BLaER1 treated with 17β-estradiol and CSF1 and Interleukin-3, amounts not matched to agents 10 nM and 100 nM (cell line): Measurements from ENCODE around the gene FGF4.

ENCODE experiments used
- H3K27ac ChIP-seq, 11 experiments: shearing (Covaris generic); formaldehyde crosslinking; 2 replicates each; pipeline ENCODE4 v1.8.1; 2022
- H3K27me3 ChIP-seq, 11 experiments: shearing (Covaris generic); formaldehyde crosslinking; 2 replicates each; pipeline ENCODE4 v1.8.1; 2022
- H3K36me3 ChIP-seq, 11 experiments: shearing (Covaris generic); formaldehyde crosslinking; 2 replicates each; pipeline ENCODE4 v1.8.1; 2022
- H3K4me1 ChIP-seq, 10 experiments: shearing (Covaris generic); formaldehyde crosslinking; 2 replicates each; pipeline ENCODE4 v1.8.1; 2022
- H3K4me2 ChIP-seq, 11 experiments: shearing (Covaris generic); formaldehyde crosslinking; 2 replicates each; pipeline ENCODE4 v1.8.1; 2022
- H3K4me3 ChIP-seq, 10 experiments: shearing (Covaris generic); formaldehyde crosslinking; 2 replicates each; pipeline ENCODE4 v1.8.1; 2022
- H3K9ac ChIP-seq, 11 experiments: shearing (Covaris generic); formaldehyde crosslinking; 2 replicates each; pipeline ENCODE4 v1.8.1; 2022
- H3K9me3 ChIP-seq, 11 experiments: shearing (Covaris generic); formaldehyde crosslinking; replicated peaks in 1 of 11; 2 replicates each; pipeline ENCODE4 v1.8.1; 2022
- H4K20me1 ChIP-seq, 11 experiments: shearing (Covaris generic); formaldehyde crosslinking; 2 replicates each; pipeline ENCODE4 v1.8.1; 2022
- Cebpa-rat ChIP-seq, 11 experiments: shearing (Covaris generic); IDR thresholded peaks; 2 replicates each; pipeline ENCODE4 v1.8.1; 2022

Gene FGF4

DNA sequence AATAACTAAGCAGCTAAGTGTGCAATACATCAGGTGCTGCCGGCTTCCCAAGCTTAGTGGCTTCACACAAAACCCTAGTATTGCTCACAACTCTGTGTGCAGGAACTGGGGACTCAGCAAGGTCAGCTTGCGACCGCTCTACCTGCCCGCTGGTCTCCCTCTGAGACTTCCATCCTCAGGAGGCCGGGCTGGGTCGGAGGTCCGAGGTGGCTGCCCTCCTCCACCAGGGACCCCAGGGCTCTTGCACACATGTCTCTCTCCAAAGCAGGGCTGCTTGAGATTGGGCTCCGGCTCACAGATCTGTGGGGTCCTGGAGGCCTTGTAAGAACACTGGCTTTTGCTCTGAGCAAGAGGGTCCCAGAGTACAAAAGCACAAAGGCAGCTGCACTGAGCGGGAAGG is 45.9 kb downstream of the FGF4 start:
- H3K4me1 ChIP-seq = no peaks in the 10 kb centered on the region
- no peak for TF ChIP-seq Cebpa-rat (IDR thresholded peaks at IDR 0.05)
- H3K9ac ChIP-seq = no peak overlapping the region
- peaks cover 0 to 45% (median 0%) of the 10 kb centered on the region in 11 experiments; a peak in 4 of 22 replicates for H4K20me1 ChIP-seq
- peaks cover 0 to 15% (median 11%) of the 10 kb centered on the region in 11 experiments; a peak in 14 of 22 replicates for H3K27me3 ChIP-seq
- peaks cover 5 to 10% (median 6%) of the 10 kb centered on the region in 11 experiments for H3K9me3 ChIP-seq
- no peak overlapping the region for H3K27ac ChIP-seq
- H3K4me2 ChIP-seq = no peak overlapping the region
- no peaks in the 10 kb centered on the region for H3K36me3 ChIP-seq
- H3K4me3 ChIP-seq = no peak overlapping the region

GRCh38 chr11:69727266-69727665 is 47.9 kb downstream of the FGF4 start:
- Histone ChIP-seq H3K4me3 (no peak overlapping the region), H3K9me3 (no peaks in the 10 kb centered on the region), H3K4me1 (no peaks in the 10 kb centered on the region), H3K27ac (no peak overlapping the region), H3K27me3 (peaks cover 1 to 23% (median 12%) of the 10 kb centered on the region in 11 experiments; a peak in 17 of 22 replicates), H4K20me1 (peaks cover 0 to 46% (median 0%) of the 10 kb centered on the region in 11 experiments; a peak in 5 of 22 replicates), H3K4me2 (no peak overlapping the region), H3K36me3 (no peaks in the 10 kb centered on the region), H3K9ac (no peak overlapping the region)
- TF ChIP-seq Cebpa-rat (IDR thresholded peaks at IDR 0.05) = no peak

DNA sequence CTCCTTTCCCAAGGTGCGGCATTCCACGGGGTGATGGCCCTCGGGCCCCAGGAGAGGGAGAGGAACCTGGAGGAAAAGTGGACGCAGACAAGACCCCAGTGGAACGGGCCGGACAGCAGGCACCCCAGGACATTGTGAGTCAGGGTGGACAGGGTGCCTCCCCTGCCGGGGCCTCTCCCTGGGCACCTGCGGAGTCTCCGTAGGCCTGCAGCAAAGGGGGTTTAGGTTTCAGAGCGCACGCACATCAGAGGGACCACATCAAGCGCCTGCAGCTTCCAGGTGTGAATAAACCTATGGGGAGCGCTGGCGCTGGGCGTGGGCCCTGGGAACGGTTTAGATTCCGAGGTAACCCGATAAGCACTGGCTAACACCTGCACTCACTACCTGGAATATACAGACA is 48.7 kb downstream of the FGF4 start:
- no peaks in the 10 kb centered on the region for H3K36me3 ChIP-seq
- TF ChIP-seq Cebpa-rat (IDR thresholded peaks at IDR 0.05) = no peak
- H3K4me1 ChIP-seq = peaks cover 0 to 4% (median 1%) of the 10 kb centered on the region in 10 experiments; a peak in 9 of 20 replicates
- no peak overlapping the region for H3K9ac ChIP-seq
- H3K4me3 ChIP-seq = no peak overlapping the region
- H3K4me2 ChIP-seq = no peak overlapping the region
- H4K20me1 ChIP-seq = peaks cover 0 to 46% (median 0%) of the 10 kb centered on the region in 11 experiments; a peak in 6 of 22 replicates
- H3K27ac ChIP-seq = no peak overlapping the region
- H3K27me3 ChIP-seq = peaks cover 9 to 30% (median 20%) of the 10 kb centered on the region in 11 experiments
- H3K9me3 ChIP-seq = no peaks in the 10 kb centered on the region

DNA sequence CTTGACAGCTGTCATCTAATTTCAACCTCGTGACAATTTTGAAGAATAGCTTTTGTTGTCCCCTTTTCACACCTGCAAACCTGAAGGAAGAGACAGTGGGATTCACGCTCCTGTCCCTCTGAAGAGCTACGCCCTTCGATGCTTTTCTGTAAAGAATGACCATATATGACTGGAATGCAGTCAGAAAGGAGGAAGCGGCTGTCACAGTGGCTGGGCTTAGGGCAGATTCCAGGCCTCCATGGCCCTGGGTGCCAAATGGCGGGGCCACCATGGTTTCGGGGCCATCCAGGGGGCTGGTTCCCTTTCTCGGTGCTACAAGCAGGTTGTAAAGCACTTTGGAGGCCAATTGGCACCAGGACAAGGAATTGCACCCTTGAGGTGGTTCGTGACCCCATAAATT is 49.1 kb downstream of the FGF4 start:
- no peaks in the 10 kb centered on the region for H3K36me3 ChIP-seq
- no peak overlapping the region for H3K9ac ChIP-seq
- H3K4me1 ChIP-seq = peaks cover 0 to 9% (median 6%) of the 10 kb centered on the region in 10 experiments; a peak in 14 of 20 replicates
- H3K4me3 ChIP-seq = no peak overlapping the region
- peaks cover 14 to 35% (median 24%) of the 10 kb centered on the region in 11 experiments for H3K27me3 ChIP-seq
- H4K20me1 ChIP-seq = peaks cover 0 to 48% (median 0%) of the 10 kb centered on the region in 11 experiments; a peak in 7 of 22 replicates
- TF ChIP-seq Cebpa-rat (IDR thresholded peaks at IDR 0.05) = no peak
- no peak overlapping the region for H3K27ac ChIP-seq
- no peak overlapping the region for H3K4me2 ChIP-seq
- H3K9me3 ChIP-seq = no peaks in the 10 kb centered on the region

- peaks cover 0 to 36% (median 0%) of the 10 kb centered on the region in 11 experiments; a peak in 8 of 22 replicates for H4K20me1 ChIP-seq
- H3K4me1 ChIP-seq = peaks cover 11 to 51% (median 39%) of the 10 kb centered on the region in 10 experiments; a peak in 19 of 20 replicates
- H3K27me3 ChIP-seq = peaks cover 30 to 73% (median 61%) of the 10 kb centered on the region in 11 experiments
- H3K9ac ChIP-seq = no peak overlapping the region
- no peaks in the 10 kb centered on the region for H3K36me3 ChIP-seq
- peak overlapping the region in 7 of 11 experiments; percentile 23 to 76 (median 67); a peak in 11 of 22 replicates for H3K4me2 ChIP-seq
- H3K9me3 ChIP-seq = no peaks in the 10 kb centered on the region
- TF ChIP-seq Cebpa-rat (IDR thresholded peaks at IDR 0.05) = no peak
- H3K4me3 ChIP-seq = no peak overlapping the region
- no peak overlapping the region for H3K27ac ChIP-seq
Observed at GRCh38 chr11:69721745-69722144, 53.4 kb downstream of the FGF4 start.

DNA sequence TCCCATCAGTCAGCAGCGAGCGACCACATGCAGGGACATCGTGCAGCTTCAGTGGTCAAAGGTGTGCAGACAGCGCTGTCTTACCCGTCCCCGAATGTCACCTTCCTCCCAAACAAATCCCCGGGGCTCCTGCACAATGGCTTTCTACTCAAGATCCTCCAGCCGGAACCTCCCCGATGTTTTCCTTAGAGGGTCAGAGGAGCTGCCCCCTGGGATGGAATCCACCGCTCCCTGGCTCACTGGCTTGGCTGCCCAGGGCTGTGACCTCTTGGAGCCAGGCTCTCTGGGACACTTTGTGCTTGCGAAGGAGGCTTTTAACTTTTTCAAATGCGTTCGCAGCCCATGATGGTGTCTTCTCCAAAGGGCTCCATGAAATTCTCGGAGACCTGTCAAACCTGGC is 54.0 kb downstream of the FGF4 start:
- TF ChIP-seq Cebpa-rat (IDR thresholded peaks at IDR 0.05) = no peak
- Histone ChIP-seq H3K4me3 (no peak overlapping the region), H3K27ac (no peak overlapping the region), H3K4me2 (peak overlapping the region in 8 of 11 experiments; percentile 23 to 76 (median 62); a peak in 15 of 22 replicates), H3K4me1 (peaks cover 12 to 57% (median 44%) of the 10 kb centered on the region in 10 experiments; a peak in 19 of 20 replicates), H4K20me1 (peaks cover 0 to 30% (median 0%) of the 10 kb centered on the region in 11 experiments; a peak in 6 of 22 replicates), H3K27me3 (peaks cover 30 to 71% (median 55%) of the 10 kb centered on the region in 11 experiments), H3K36me3 (no peaks in the 10 kb centered on the region), H3K9me3 (no peaks in the 10 kb centered on the region), H3K9ac (no peak overlapping the region)
